Stimulated activated CD4-positive, alpha-beta T cell treated with anti-CD3 and anti-CD28 coated beads, TNF-alpha, amount 100 ng/mL, for 24 hours (primary cell): Measurements from ENCODE around the gene LSM8.
"Not testable (repeated sequence)": the region's sequence is repeated elsewhere in the genome, so short reads cannot be mapped to it uniquely, and the experiment has no call there.

ENCODE experiments used
- DNase-seq, 3 experiments: peaks; one replicate each; pipeline ENCODE4 v3.0.0-alpha.2; 2020; ENCODE audit warnings: low read depth in 3 of 3

Gene LSM8

GRCh38 chr7:118214051-118214832 lies 30.3 kb downstream of the LSM8 start:
- peak; percentile 27 to 69 (median 47) for DNase-seq

- DNase-seq, result no peak
Observed at GRCh38 chr7:118214833-118215182, 30.8 kb downstream of the LSM8 start.

GRCh38 chr7:118217210-118217619 lies 33.3 kb downstream of the LSM8 start:
- DNase-seq, result no peak

GRCh38 chr7:118218413-118219156 lies 34.6 kb downstream of the LSM8 start:
- no peak for DNase-seq

- no peak for DNase-seq
Observed at GRCh38 chr7:118219157-118219512, 35.2 kb downstream of the LSM8 start.

GRCh38 chr7:118220583-118220982 lies 36.6 kb downstream of the LSM8 start:
- DNase-seq, result no peak

- DNase-seq, result no peak
Observed at GRCh38 chr7:118222591-118222990, 38.6 kb downstream of the LSM8 start.

- DNase-seq, result no peak
Observed at GRCh38 chr7:118224521-118224920, 40.6 kb downstream of the LSM8 start, which contains the start of gene ANKRD7. Gene ANKRD7 (plus strand): TSS chr7:118224704. CDS start chr7:118224831, 127 bp downstream.

GRCh38 chr7:118232837-118233236 lies 48.9 kb downstream of the LSM8 start:
- DNase-seq, result no peak

- no peak for DNase-seq
Observed at GRCh38 chr7:118233799-118234198, 49.8 kb downstream of the LSM8 start.

- no peak for DNase-seq
Observed at GRCh38 chr7:118239014-118239413, 55.0 kb downstream of the LSM8 start.

- not testable (repeated sequence) for DNase-seq
Observed at GRCh38 chr7:118240320-118240719, 56.4 kb downstream of the LSM8 start.
